Osteoblast (primary cell): ENCODE data around the gene CMPK1. TPM values are rescaled to one million over a fixed set of nuclear protein-coding genes. Genes with fewer than 3 reads are reported as not detected.

Source experiments
- DNase-seq: peaks from one replicate; pipeline ENCODE4 v3.0.0; 2011; ENCODE audit warnings: low spot score, mixed read lengths; ENCODE audit not compliant: insufficient read length; ENCODE audit errors: missing footprints
- H2AFZ ChIP-seq: 2 replicates; pipeline ENCODE4 v1.6.0; 2011; ENCODE audit warnings: mild to moderate bottlenecking, low read length
- H3K27ac ChIP-seq: 2 replicates; pipeline ENCODE4 v1.5.1; 2011; ENCODE audit warnings: mild to moderate bottlenecking, low read depth, low read length, moderate library complexity
- H3K27me3 ChIP-seq: 2 replicates; pipeline ENCODE4 v1.6.0; 2012; ENCODE audit warnings: mild to moderate bottlenecking, control low read depth, inconsistent platforms, low read length, moderate library complexity; ENCODE audit not compliant: insufficient read depth
- H3K36me3 ChIP-seq: 2 replicates; pipeline ENCODE4 v1.5.1; 2011; ENCODE audit warnings: mild to moderate bottlenecking, low read length, control low read depth, moderate library complexity; ENCODE audit not compliant: insufficient read depth
- H3K4me1 ChIP-seq: 2 replicates; pipeline ENCODE4 v1.5.1; 2011; ENCODE audit warnings: mild to moderate bottlenecking, low read length, control low read depth, moderate library complexity; ENCODE audit not compliant: insufficient read depth
- H3K4me2 ChIP-seq: 2 replicates; pipeline ENCODE4 v1.6.0; 2011; ENCODE audit warnings: mild to moderate bottlenecking, low read length; ENCODE audit not compliant: insufficient read depth
- H3K4me3 ChIP-seq: fragments of 200-600 bp; sonication (generic); 3 replicates; pipeline ENCODE4 v1.5.1; 2012; ENCODE audit warnings: mild to moderate bottlenecking, low read length, inconsistent platforms; ENCODE audit not compliant: insufficient read depth
- H3K79me2 ChIP-seq: 2 replicates; pipeline ENCODE4 v1.6.0; 2012; ENCODE audit warnings: mild to moderate bottlenecking, low read length, control low read depth, inconsistent platforms; ENCODE audit not compliant: insufficient read depth
- H3K9me3 ChIP-seq: 2 replicates; pipeline ENCODE4 v1.5.1; 2011; ENCODE audit warnings: low read depth, low read length, control low read depth
- H4K20me1 ChIP-seq: 2 replicates; pipeline ENCODE4 v1.6.0; 2012; ENCODE audit warnings: mild to moderate bottlenecking, low read length, control low read depth; ENCODE audit not compliant: insufficient read depth
- total RNA-seq: library from RNA; depleted of rRNA; stranded (reverse); fragments of >200 nt; gene quantifications from 2 replicates; pipeline ENCODE4 v1.2.3, GENCODE V29; 2012
- TF ChIP-seq, protein P1 (sequence below): IDR thresholded peaks from 2 replicates; pipeline ENCODE4 v1.5.1; 2011; ENCODE audit warnings: mild to moderate bottlenecking, low read depth, low read length, moderate library complexity; ENCODE audit errors: extremely low read depth

CMPK1 gene
- total RNA-seq, 1 donor, result 111 TPM

DNA sequence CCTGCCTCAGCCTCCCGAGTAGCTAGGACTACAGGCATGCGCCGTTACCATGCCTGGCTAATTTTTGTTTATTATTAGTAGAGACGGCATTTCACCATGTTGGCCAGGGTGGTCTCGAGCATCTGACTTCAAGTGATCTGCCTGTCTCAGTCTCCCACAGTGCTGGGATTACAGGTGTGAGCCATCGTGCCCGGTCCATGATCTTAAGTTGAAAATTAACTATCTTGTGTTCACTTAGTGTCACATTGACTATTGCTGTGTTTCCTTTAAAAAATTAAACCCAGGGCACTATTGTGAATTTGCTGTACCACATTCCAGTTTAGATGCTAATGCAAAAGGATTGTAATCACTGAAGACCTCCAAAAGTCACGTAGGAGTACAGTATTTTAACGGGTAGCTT is 14.1 kb downstream of the CMPK1 start:
- Histone ChIP-seq H3K4me2 (no peak overlapping the region), H3K9me3 (no peaks in the 10 kb centered on the region), H3K4me1 (no peaks in the 10 kb centered on the region), H3K36me3 (peaks cover 5% of the 10 kb centered on the region), H3K27me3 (no peaks in the 10 kb centered on the region), H4K20me1 (peaks cover 23% of the 10 kb centered on the region), H3K27ac (no peak overlapping the region), H2AFZ (no peak overlapping the region), H3K79me2 (peaks cover 91% of the 10 kb centered on the region), H3K4me3 (no peak overlapping the region)
- TF ChIP-seq, protein P1, sequence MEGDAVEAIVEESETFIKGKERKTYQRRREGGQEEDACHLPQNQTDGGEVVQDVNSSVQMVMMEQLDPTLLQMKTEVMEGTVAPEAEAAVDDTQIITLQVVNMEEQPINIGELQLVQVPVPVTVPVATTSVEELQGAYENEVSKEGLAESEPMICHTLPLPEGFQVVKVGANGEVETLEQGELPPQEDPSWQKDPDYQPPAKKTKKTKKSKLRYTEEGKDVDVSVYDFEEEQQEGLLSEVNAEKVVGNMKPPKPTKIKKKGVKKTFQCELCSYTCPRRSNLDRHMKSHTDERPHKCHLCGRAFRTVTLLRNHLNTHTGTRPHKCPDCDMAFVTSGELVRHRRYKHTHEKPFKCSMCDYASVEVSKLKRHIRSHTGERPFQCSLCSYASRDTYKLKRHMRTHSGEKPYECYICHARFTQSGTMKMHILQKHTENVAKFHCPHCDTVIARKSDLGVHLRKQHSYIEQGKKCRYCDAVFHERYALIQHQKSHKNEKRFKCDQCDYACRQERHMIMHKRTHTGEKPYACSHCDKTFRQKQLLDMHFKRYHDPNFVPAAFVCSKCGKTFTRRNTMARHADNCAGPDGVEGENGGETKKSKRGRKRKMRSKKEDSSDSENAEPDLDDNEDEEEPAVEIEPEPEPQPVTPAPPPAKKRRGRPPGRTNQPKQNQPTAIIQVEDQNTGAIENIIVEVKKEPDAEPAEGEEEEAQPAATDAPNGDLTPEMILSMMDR, result no peak
- DNase-seq, result no peak

DNA sequence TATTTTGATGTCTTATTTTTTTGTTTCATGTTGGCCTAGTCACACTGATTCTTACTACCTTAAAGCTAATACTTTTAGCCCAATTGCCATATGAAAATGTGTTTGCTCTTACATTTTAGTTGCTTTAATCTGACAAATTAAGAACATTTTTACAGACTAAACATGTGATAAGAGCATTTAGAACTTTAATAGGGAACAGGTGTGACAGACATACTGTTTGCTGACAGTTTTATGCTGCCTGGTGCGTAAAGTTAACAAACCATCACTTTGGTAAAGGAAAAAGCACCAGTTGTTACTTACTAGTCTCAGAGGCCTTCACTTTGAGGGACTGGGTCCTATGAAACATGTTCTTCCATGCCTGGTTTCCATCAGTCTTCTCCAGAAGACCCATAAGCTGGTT is 14.7 kb downstream of the CMPK1 start:
- Histone ChIP-seq H3K9me3 (no peaks in the 10 kb centered on the region), H4K20me1 (peaks cover 23% of the 10 kb centered on the region), H3K4me1 (no peaks in the 10 kb centered on the region), H3K4me2 (no peak overlapping the region), H3K27ac (no peak overlapping the region), H2AFZ (no peak overlapping the region), H3K79me2 (peaks cover 93% of the 10 kb centered on the region), H3K27me3 (no peaks in the 10 kb centered on the region), H3K4me3 (no peak overlapping the region), H3K36me3 (peaks cover 5% of the 10 kb centered on the region)
- TF ChIP-seq, protein P1, result no peak
- no peak for DNase-seq

DNA sequence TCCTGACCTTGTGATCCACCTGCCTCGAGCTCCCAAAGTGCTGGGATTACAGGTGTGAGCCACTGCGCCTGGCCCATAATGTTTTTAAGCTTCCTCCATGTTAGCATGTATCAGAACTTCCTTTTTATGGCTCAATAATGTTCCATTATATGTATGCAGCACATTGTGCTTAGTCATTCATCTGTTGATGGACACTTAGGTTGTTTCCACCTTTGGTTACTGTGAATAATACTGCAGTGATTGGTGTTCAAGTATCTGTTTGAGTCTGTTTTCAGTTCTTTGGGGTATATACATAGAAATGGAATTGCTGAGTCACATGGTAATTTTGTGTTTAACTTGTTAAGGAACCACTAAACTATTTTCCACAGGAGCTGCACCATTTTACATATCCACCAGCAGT is 17.7 kb downstream of the CMPK1 start:
- Histone ChIP-seq H3K9me3 (no peaks in the 10 kb centered on the region), H4K20me1 (peaks cover 27% of the 10 kb centered on the region), H3K27me3 (no peaks in the 10 kb centered on the region), H3K4me1 (no peaks in the 10 kb centered on the region), H3K79me2 (peaks cover 97% of the 10 kb centered on the region), H3K4me3 (no peak overlapping the region), H3K27ac (no peak overlapping the region), H2AFZ (no peak overlapping the region), H3K36me3 (peaks cover 5% of the 10 kb centered on the region), H3K4me2 (no peak overlapping the region)
- DNase-seq, result peak; percentile 17
- TF ChIP-seq, protein P1, result no peak

DNA sequence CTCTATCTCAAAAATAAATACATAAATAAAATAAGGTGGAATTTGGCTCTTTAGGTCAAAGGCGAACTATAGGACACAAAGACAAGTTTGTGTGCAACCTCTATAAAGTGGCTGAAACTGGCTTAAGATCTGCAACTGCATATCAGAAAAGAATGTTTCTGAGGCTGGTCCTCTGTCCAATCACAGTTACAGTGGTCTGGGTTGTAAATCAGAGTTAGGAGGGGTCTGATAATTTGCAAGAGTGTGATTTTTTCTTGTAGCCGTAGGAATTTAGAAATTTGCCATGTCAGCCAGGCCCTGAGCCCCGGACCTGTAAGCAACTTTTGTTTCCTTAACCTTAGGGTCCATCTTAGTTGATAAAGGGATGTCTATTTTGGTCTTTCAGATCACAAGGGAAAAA is 27.8 kb downstream of the CMPK1 start:
- Histone ChIP-seq H3K4me2 (no peak overlapping the region), H3K36me3 (no peaks in the 10 kb centered on the region), H3K4me1 (no peaks in the 10 kb centered on the region), H3K27me3 (no peaks in the 10 kb centered on the region), H3K9me3 (no peaks in the 10 kb centered on the region), H3K4me3 (no peak overlapping the region), H4K20me1 (peaks cover 33% of the 10 kb centered on the region), H2AFZ (no peak overlapping the region), H3K79me2 (peaks cover 78% of the 10 kb centered on the region), H3K27ac (no peak overlapping the region)
- DNase-seq, result no peak
- TF ChIP-seq, protein P1, result no peak
